Epithelial cell of proximal tubule (primary cell): ENCODE data around the gene PARVG. TPM values are rescaled to one million over a fixed set of nuclear protein-coding genes. Genes with fewer than 3 reads are reported as not detected.

Experiments used
- DNase-seq: peaks from one replicate; pipeline ENCODE4 v3.0.0-alpha.2; 2011; ENCODE audit warnings: low read depth
- H3K4me3 ChIP-seq: 2 replicates; pipeline ENCODE4 v1.5.1; 2011; ENCODE audit warnings: low read depth, mild to moderate bottlenecking, low read length
- total RNA-seq: library from RNA; depleted of rRNA; stranded (reverse); fragments of >200 nt; gene quantifications from 2 replicates; pipeline ENCODE4 v1.2.3, GENCODE V29; 2015
- TF ChIP-seq, protein P1 (sequence below): conservative IDR thresholded peaks from 2 replicates; pipeline ENCODE4 v1.5.1; 2012; ENCODE audit warnings: low read depth, mild to moderate bottlenecking, low read length

Gene PARVG
- total RNA-seq, 1 donor from 2014 or later, result not detected

DNA sequence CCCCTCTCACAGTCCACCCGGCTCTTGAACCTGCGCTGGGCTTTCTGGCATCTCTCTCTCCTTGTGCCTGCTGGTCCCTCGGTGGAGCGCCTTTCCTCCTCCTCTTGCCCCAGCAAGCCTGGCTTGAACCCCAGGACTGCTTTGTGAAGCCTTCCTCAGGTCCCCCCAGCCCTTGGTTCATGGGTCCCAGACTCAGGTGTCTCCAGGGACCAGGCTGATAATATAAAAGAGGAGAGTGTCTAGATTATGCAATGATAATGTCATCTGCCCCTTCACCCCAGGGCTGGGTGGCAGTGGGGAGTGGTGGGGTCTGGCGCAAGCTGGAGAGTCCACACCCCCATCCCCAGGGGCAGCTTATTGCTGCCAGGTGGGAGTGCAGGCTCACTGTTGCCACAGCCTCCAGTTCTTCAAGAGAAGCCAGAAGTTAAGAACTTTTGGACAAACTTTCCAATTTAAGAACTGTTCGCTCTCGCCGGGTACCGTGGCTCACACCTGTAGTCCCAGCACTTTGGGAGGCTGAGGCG, 36.6 kb upstream of the PARVG start:
- no peak for DNase-seq
- no peak overlapping the region for H3K4me3 ChIP-seq
- TF ChIP-seq, protein P1, sequence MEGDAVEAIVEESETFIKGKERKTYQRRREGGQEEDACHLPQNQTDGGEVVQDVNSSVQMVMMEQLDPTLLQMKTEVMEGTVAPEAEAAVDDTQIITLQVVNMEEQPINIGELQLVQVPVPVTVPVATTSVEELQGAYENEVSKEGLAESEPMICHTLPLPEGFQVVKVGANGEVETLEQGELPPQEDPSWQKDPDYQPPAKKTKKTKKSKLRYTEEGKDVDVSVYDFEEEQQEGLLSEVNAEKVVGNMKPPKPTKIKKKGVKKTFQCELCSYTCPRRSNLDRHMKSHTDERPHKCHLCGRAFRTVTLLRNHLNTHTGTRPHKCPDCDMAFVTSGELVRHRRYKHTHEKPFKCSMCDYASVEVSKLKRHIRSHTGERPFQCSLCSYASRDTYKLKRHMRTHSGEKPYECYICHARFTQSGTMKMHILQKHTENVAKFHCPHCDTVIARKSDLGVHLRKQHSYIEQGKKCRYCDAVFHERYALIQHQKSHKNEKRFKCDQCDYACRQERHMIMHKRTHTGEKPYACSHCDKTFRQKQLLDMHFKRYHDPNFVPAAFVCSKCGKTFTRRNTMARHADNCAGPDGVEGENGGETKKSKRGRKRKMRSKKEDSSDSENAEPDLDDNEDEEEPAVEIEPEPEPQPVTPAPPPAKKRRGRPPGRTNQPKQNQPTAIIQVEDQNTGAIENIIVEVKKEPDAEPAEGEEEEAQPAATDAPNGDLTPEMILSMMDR, result no peak

DNA sequence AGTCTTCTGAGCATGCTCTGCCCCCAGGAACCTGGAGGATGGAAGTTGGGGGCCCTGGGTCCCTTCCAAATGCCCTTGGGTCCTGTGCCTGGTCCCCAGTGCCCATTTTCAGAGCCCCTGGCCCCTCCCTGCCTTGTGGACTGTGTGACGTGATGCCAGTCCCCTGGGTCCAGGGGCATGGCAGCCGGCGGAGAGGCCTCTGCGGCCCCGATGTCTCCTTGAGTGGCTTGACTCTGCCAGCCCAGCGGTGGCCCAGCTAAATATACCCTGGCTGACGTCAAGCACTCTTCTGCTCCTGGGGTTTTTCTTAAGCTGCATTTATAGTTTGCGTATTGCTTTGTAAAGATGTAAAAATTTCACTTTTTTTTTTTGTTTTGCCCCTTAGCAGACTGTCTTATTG, 35.2 kb upstream of the PARVG start:
- no peak overlapping the region for H3K4me3 ChIP-seq
- DNase-seq, result no peak
- TF ChIP-seq, protein P1, result no peak

DNA sequence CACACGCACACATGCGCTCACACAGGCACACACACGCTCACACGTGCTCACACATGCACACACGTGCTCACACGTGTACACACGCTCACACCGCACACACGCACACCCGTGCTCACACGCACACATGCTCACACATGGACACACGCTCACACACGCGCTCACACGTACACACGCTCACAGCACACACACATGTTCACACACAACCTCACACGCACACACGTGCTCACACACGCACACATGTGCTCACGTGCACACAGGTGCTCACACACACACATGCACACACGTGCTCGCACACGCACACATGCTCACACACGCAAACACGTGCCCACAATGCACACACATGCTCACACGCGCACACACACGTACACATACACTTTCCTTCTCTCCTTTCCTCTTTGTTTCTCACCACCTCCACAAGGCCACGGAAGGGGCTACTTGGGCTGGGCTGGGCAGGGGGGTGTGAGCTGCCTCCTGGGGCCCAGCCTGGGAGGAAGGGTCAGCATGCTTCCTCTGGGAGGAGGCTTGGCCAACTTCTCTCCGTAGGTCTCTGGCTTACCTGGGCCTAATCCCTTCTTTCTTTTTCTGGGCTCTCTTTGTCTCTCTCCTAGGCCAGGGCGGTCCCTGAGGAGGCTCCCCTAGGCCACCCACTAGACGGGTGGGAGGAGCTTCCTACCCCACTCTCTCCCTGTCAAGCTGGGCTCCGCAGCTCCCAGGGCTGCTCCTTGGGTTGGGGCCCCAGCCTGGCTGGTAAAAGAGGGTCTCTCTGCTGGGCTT, 34.5 kb upstream of the PARVG start:
- DNase-seq, result no peak
- TF ChIP-seq, protein P1, result no peak
- no peak overlapping the region for H3K4me3 ChIP-seq

DNA sequence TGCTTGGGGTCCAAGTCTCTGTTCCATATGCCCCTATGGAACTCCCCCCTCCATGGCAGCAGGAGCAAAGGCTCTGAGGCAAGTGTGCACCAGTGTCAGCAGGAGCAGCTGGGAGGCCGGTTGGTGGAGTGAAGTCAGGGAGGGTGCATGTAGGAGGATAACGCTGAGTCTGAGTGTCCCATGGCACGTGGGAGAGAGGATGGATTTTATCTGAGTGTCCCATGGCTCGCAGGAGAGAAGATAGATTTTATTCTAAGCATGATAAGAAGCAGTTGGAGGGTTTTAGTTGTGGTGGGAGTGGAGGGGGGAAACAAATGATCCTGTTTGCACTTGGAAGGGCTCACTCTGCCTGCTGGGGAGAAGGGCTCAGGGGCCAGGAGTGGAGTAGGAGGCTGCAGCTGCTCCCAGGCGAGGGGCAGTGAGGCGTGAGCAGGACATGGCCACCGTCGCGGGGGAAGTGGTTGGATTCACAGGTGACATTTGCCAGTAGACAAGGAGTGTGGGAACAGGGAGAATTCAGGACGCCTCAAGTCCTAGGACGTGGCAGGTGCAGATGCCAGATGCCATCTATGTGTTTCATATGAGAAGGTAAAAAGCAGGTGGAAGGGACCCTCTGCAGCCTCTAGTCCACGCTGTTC, 33.6 kb upstream of the PARVG start:
- TF ChIP-seq, protein P1, result no peak

DNA sequence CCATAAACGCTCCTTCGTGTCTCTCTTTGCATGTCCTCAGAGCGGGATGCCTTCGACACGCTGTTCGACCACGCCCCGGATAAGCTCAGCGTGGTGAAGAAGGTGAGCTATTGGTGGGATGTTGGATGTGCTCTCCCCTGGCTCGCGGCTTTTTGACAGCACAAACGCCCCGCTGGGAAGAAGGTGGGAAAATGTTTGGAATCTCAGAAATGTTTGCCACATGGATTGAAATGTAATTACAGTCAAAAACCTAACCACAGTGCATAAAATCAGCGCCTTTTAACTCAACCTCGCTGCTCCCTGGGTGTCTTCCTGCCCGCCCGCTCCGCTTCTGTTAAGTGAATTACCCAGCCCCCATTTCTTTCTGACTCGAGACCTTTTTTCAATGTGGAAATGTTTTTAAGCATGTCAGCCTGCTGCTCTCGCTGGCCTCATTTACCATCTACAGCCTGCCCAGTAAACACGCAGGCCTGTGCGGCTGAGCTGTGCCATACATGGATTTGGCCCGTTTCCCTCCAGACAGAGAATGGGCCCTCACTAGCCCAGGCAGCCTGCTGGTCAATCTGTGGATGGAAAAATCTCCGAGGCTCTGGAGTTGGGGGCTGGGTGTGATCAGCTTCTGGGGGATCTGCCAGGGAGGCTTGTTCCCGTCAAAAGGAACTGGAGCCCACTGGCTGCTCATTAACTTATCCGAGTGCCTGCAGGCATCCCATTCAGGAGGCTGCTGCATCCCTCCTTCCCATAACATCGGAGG, 32.7 kb upstream of the PARVG start:
- TF ChIP-seq, protein P1, result no peak
- DNase-seq, result no peak
- no peak overlapping the region for H3K4me3 ChIP-seq

More for the DNA sequence above, 33.6 kb upstream of the PARVG start:
- DNase-seq, result no peak
- H3K4me3 ChIP-seq, result no peak overlapping the region

DNA sequence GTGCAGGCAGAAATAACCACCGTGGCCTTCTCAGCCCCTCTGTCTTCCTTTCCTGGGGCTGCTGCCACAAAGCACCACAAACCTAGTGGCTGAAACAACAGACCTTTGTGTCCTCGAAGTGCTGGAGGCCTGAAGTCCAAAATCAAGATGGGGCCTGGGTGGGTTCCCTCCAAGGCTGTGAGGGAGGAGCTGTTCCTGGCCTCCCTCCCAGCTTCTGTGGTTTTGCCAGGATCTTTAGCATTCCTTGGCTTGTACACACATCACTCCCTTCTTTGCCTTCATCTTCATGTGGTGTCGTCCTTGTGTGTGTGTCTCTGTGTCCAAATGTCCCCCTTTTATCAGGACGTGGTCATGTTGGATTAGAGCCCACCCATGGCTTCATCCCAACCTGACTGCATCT, 29.0 kb upstream of the PARVG start:
- no peak overlapping the region for H3K4me3 ChIP-seq
- TF ChIP-seq, protein P1, result no peak
- DNase-seq, result no peak
